B cell (primary cell): ENCODE results near the gene BBS7. TPM values are rescaled to one million over a fixed set of nuclear protein-coding genes. Genes with fewer than 3 reads are reported as not detected.

Source experiments
- ATAC-seq: fragments of 200-7000 bp; cut with Tn5 transposase; one replicate; pipeline ENCODE4 v1.10.0; 2021; ENCODE audit warnings: low read depth, mild to moderate bottlenecking, moderate number of reproducible peaks, moderate library complexity
- CTCF ChIA-PET: fragments of 350-600 bp; sonication (Branson Sonifier 250); formaldehyde crosslinking; loops from one replicate; lab custom pipeline; 2021; ENCODE audit warnings: antibody characterized with exemption, inconsistent platforms; lab: Charles Lee
- POLR2A ChIA-PET: fragments of 350-600 bp; sonication (Branson Sonifier 250); formaldehyde crosslinking; loops from one replicate; lab custom pipeline; 2021; ENCODE audit warnings: antibody characterized with exemption; lab: Charles Lee
- DNase-seq: peaks from one replicate; pipeline ENCODE4 v3.0.0; 2013
- H2AFZ ChIP-seq: 2 replicates; pipeline ENCODE4 v1.6.1; 2012; ENCODE audit warnings: mild to moderate bottlenecking, low read depth, low read length; ENCODE audit not compliant: insufficient read depth, poor library complexity, severe bottlenecking
- H3K27ac ChIP-seq, 2 donors: 1 replicate in 1 of 2; 2 replicates in 1 of 2; pipeline ENCODE4 v1.5.1; 2012 to 2013; ENCODE audit warnings: low read length in 2 of 2, mild to moderate bottlenecking in 2 of 2, moderate library complexity in 1 of 2
- H3K27me3 ChIP-seq, 4 experiments: fragments of 200-600 bp in 1 of 4; sonication (generic) in 1 of 4; replicated peaks in 1 of 4; 1 replicate in 2 of 4; 2 replicates in 2 of 4; pipeline versions ENCODE4 v1.6.1 to v1.7.0; 2013 to 2016; ENCODE audit warnings: low read length in 3 of 4, mild to moderate bottlenecking in 2 of 4, mixed read lengths in 1 of 4, moderate library complexity in 1 of 4; ENCODE audit not compliant: insufficient read depth in 4 of 4, control insufficient read depth in 3 of 4; ENCODE audit errors: control extremely low read depth in 1 of 4
- H3K36me3 ChIP-seq, 2 experiments: replicated peaks in 1 of 2; 1 replicate in 1 of 2; 2 replicates in 1 of 2; pipeline versions ENCODE4 v1.6.1 to v1.7.1; 2013; ENCODE audit warnings: low read length in 1 of 2; ENCODE audit not compliant: insufficient read depth in 2 of 2, control insufficient read depth in 1 of 2; ENCODE audit errors: control extremely low read depth in 1 of 2, extremely low read depth in 1 of 2
- H3K4me1 ChIP-seq, 2 donors: fragments of 200-600 bp in 1 of 2; sonication (generic) in 1 of 2; 1 replicate in 1 of 2; 2 replicates in 1 of 2; pipeline versions ENCODE4 v1.5.1 to v1.6.1; 2013 to 2017; ENCODE audit warnings: low read length in 2 of 2; ENCODE audit not compliant: control insufficient read depth in 2 of 2, insufficient read depth in 2 of 2
- H3K4me2 ChIP-seq: replicated peaks from 2 replicates; pipeline ENCODE3; 2012; ENCODE audit warnings: mild to moderate bottlenecking, low read depth, low read length; ENCODE audit not compliant: poor library complexity, severe bottlenecking
- H3K4me3 ChIP-seq, 5 experiments: fragments of 200-600 bp in 1 of 5; sonication (generic) in 1 of 5; 1 replicate in 3 of 5; 2 replicates in 2 of 5; pipeline versions ENCODE4 v1.5.1 to v1.7.0; 2011 to 2016; ENCODE audit warnings: low read length in 4 of 5, mild to moderate bottlenecking in 4 of 5, low read depth in 2 of 5, control low read depth in 1 of 5, moderate library complexity in 1 of 5; ENCODE audit not compliant: insufficient read depth in 1 of 5; ENCODE audit errors: control extremely low read depth in 1 of 5, extremely low read depth in 1 of 5
- H3K79me2 ChIP-seq: fragments of 200-600 bp; sonication (generic); one replicate; pipeline ENCODE4 v1.6.0; 2016; ENCODE audit warnings: low read length; ENCODE audit not compliant: control insufficient read depth, insufficient read depth
- H3K9ac ChIP-seq: fragments of 200-600 bp; sonication (generic); 2 replicates; pipeline ENCODE4 v1.6.1; 2017; ENCODE audit warnings: mild to moderate bottlenecking, low read length, moderate library complexity
- H3K9me3 ChIP-seq, 3 donors: one replicate each; pipeline versions ENCODE4 v1.6.1 to v1.7.1; 2013; ENCODE audit warnings: low read length in 2 of 3; ENCODE audit not compliant: control insufficient read depth in 2 of 3, insufficient read depth in 1 of 3; ENCODE audit errors: control extremely low read depth in 1 of 3
- H4K20me1 ChIP-seq: 2 replicates; pipeline ENCODE4 v1.6.0; 2012; ENCODE audit warnings: mild to moderate bottlenecking, low read length; ENCODE audit not compliant: insufficient read depth, control insufficient read depth, poor library complexity, severe bottlenecking
- H3K27ac Mint-ChIP-seq: one replicate; pipeline ENCODE4 v1.8.0; 2021; ENCODE audit warnings: mixed read lengths
- H3K27me3 Mint-ChIP-seq: one replicate; pipeline ENCODE4 v1.8.0; 2021; ENCODE audit warnings: mixed read lengths
- H3K4me1 Mint-ChIP-seq: one replicate; pipeline ENCODE4 v1.8.0; 2021; ENCODE audit warnings: mixed read lengths
- H3K4me3 Mint-ChIP-seq: one replicate; pipeline ENCODE4 v1.8.0; 2021; ENCODE audit warnings: mixed read lengths
- H3K9me3 Mint-ChIP-seq: one replicate; pipeline ENCODE4 v1.8.0; 2022; ENCODE audit warnings: mixed read lengths; ENCODE audit not compliant: insufficient read depth
- CTCF ChIP-seq: fragments of 200-600 bp; IDR thresholded peaks from one replicate; pipeline ENCODE4 v1.8.0; 2022; ENCODE audit warnings: antibody characterized with exemption, mild to moderate bottlenecking
- EZH2 ChIP-seq: IDR thresholded peaks from 2 replicates; pipeline ENCODE4 v1.6.1; 2012; ENCODE audit warnings: borderline replicate concordance, low read depth, mild to moderate bottlenecking, moderate library complexity, low read length; ENCODE audit not compliant: insufficient read depth, poor library complexity, severe bottlenecking
- WGBS: methylation state at CpG from one replicate; pipeline ENCODE4 v1.1.5; 2013; ENCODE audit warnings: missing lambda C conversion rate; ENCODE audit not compliant: insufficient coverage; 5-methylcytosine and 5-hydroxymethylcytosine counted together
- intact Hi-C: fragments of 100-400 bp; cut with micrococcal nuclease; formaldehyde crosslinking; loops from one replicate; pipeline ENCODE4 v1.10.0; 2022
- polyA plus RNA-seq: library from polyadenylated mRNA; depleted of rRNA; stranded (reverse); fragments of >200 nt; gene quantifications from 2 replicates; pipeline ENCODE4 v1.2.3, GENCODE V29; 2012
- total RNA-seq, 2 donors: library from RNA; stranded (reverse); fragments of 120-200 nt in 1 of 2; gene quantifications; 1 replicate in 1 of 2; 2 replicates in 1 of 2; pipeline versions ENCODE4 v1.2.3 to v1.2.4, GENCODE V29; 2013 to 2022

Gene BBS7
- total and polyA plus RNA-seq, 2 donors (not counting 1 experiment from before 2014, with no cell fraction given) = 4.3 to 9.1 TPM

- WGBS = no CpG with 5 or more reads among the region's 6 CpGs
- ChIA-PET CTCF (no interaction called here), POLR2A (no interaction called here)
- H3K27ac ChIP-seq = no peak overlapping the region
- intact Hi-C loops = no loop called here
- H3K4me3 Mint-ChIP-seq = no peak overlapping the region
- H3K36me3 ChIP-seq = no peaks in the 10 kb centered on the region
- H3K27me3 Mint-ChIP-seq = peaks cover 26% of the 10 kb centered on the region
- no peak overlapping the region for H3K4me3 ChIP-seq
- no peaks in the 10 kb centered on the region for H3K9me3 Mint-ChIP-seq
- no peak overlapping the region for H3K4me2 ChIP-seq
- no peaks in the 10 kb centered on the region for H3K4me1 Mint-ChIP-seq
- H4K20me1 ChIP-seq = no peaks in the 10 kb centered on the region
- H3K27ac Mint-ChIP-seq = no peak overlapping the region
- DNase-seq (no peak), ATAC-seq (no peak)
- H3K9ac ChIP-seq = no peak overlapping the region
- peaks cover 0 to 8% (median 1%) of the 10 kb centered on the region in 4 experiments for H3K27me3 ChIP-seq
- TF ChIP-seq CTCF (no peak), EZH2 (no peak)
- no peaks in the 10 kb centered on the region for H3K9me3 ChIP-seq
- H3K4me1 ChIP-seq = no peaks in the 10 kb centered on the region
- H3K79me2 ChIP-seq = no peaks in the 10 kb centered on the region
- no peak overlapping the region for H2AFZ ChIP-seq
Measured at GRCh38 chr4:121776610-121777401, 93.5 kb downstream of the BBS7 start.

Other genes with a start within 250 kb of the BBS7 start
- gene ANXA5, start 173.5 kb downstream of the BBS7 start, total RNA-seq = 66.5 and 67.8 TPM in 2 replicates
- 42.4 and 55.1 TPM in 2 replicates for gene ANXA5, start 173.5 kb downstream of the BBS7 start, polyA plus RNA-seq
- gene SMIM43, start 105.3 kb downstream of the BBS7 start, total RNA-seq = not detected in 2 replicates
- gene SMIM43, start 105.3 kb downstream of the BBS7 start, polyA plus RNA-seq = not detected in 2 replicates
- gene EXOSC9, start 69.2 kb downstream of the BBS7 start, total RNA-seq = 35.5 and 42.1 TPM in 2 replicates
- gene EXOSC9, start 69.2 kb downstream of the BBS7 start, polyA plus RNA-seq = 27.5 and 34.2 TPM in 2 replicates
- 0.94 and 1.8 TPM in 2 replicates for gene CCNA2, start 46.6 kb downstream of the BBS7 start, total RNA-seq
- 0.42 and 0.84 TPM in 2 replicates for gene CCNA2, start 46.6 kb downstream of the BBS7 start, polyA plus RNA-seq
- gene TRPC3, start 81.6 kb upstream of the BBS7 start, total RNA-seq = not detected in 2 replicates
- gene TRPC3, start 81.6 kb upstream of the BBS7 start, polyA plus RNA-seq = not detected in 2 replicates